C4-2B (cell line): ENCODE data around the gene ADGRD1.

ENCODE experiments used
- H3K27ac ChIP-seq: fragments of 450-650 bp; 2 replicates; pipeline ENCODE4 v1.5.1; 2017
- ZFX ChIP-seq: fragments of 450-650 bp; IDR thresholded peaks from 2 replicates; pipeline ENCODE4 v1.6.1; 2017
- TF ChIP-seq, protein P1 (sequence below): fragments of 450-650 bp; conservative IDR thresholded peaks from 2 replicates; pipeline ENCODE4 v1.5.1; 2017; ENCODE audit warnings: mild to moderate bottlenecking

Gene ADGRD1

GRCh38 chr12:130960058-130960457 is 6.4 kb downstream of the ADGRD1 start:
- H3K27ac ChIP-seq: no peak overlapping the region
- TF ChIP-seq, protein P1, sequence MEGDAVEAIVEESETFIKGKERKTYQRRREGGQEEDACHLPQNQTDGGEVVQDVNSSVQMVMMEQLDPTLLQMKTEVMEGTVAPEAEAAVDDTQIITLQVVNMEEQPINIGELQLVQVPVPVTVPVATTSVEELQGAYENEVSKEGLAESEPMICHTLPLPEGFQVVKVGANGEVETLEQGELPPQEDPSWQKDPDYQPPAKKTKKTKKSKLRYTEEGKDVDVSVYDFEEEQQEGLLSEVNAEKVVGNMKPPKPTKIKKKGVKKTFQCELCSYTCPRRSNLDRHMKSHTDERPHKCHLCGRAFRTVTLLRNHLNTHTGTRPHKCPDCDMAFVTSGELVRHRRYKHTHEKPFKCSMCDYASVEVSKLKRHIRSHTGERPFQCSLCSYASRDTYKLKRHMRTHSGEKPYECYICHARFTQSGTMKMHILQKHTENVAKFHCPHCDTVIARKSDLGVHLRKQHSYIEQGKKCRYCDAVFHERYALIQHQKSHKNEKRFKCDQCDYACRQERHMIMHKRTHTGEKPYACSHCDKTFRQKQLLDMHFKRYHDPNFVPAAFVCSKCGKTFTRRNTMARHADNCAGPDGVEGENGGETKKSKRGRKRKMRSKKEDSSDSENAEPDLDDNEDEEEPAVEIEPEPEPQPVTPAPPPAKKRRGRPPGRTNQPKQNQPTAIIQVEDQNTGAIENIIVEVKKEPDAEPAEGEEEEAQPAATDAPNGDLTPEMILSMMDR: no peak
- no peak for TF ChIP-seq ZFX

DNA sequence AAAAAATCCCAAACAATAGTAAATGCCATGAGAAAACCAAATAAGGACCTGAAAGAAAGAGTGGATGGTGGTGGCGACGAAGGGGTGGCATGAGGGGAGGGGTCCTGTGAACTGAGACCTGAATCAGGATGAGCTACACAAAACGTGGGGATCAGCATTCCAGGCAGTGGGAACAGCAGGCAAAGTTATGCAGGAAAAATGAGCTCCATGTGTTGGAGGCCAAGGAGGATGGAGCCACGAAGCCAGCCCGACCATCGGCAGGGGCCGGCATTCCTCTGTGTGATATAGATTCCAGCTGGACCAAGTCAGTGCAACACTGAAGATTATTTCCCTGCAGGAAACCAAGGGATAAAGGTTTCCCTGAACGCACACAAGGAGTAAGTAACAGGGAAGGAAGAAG is 7.1 kb downstream of the ADGRD1 start:
- TF ChIP-seq ZFX: no peak
- TF ChIP-seq, protein P1: no peak

GRCh38 chr12:130961921-130962451 is 8.3 kb downstream of the ADGRD1 start:
- no peak overlapping the region for H3K27ac ChIP-seq
- TF ChIP-seq ZFX: no peak
- TF ChIP-seq, protein P1: no peak

More for the DNA sequence above, 7.1 kb downstream of the ADGRD1 start:
- H3K27ac ChIP-seq: no peak overlapping the region

DNA sequence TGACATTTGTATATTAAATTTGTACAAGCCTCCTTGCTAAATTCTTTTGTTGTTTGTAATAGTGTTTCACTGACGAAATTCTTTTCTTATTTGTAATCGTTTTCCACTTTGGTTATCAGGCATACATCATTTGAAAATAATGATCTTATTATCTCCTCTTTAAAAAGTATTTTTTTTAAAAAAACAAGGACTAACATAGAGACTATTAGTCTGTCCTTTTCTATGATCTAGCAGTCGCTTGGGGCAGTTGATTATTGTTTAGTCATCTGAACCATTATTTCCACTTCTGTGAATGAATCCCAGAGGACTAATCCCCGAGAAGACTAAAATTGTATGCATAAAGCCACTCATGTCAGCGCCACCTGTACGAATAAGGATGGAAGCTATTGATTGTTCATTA is 11.5 kb downstream of the ADGRD1 start:
- H3K27ac ChIP-seq: no peak overlapping the region
- TF ChIP-seq, protein P1: no peak
- no peak for TF ChIP-seq ZFX

- no peak for TF ChIP-seq ZFX
- TF ChIP-seq, protein P1: no peak
- H3K27ac ChIP-seq: no peak overlapping the region
Measured at GRCh38 chr12:130965668-130966067, 12.0 kb downstream of the ADGRD1 start.

DNA sequence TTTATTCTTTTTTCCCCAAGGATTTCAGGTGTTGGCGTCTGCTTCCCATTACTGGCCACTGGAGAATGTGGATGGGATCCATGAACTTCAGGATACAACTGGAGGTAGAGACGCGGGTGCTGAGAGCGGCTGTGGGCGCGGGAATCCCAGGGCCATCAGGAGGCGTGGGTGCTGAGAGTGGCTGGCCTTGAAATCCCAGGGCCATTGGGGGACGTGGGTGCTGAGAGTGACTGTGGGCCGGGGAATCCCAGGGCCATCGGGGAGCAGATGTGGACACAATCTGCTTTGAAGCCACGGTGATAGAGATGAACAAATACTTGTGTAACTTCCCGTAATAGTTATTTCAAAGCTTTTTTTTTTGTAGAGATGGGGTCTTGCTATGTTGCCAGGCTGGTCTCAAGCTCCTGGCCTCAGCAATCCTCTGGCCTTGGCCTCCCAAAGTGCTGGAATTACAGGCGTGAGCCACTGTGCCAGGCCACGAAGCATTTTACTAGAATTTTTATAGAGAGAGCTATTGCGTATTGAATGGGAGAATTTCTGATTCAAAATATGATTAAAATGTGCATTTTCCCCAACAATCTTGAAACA is 12.8 kb downstream of the ADGRD1 start:
- H3K27ac ChIP-seq: no peak overlapping the region
- no peak for TF ChIP-seq ZFX
- TF ChIP-seq, protein P1: no peak

- no peak overlapping the region for H3K27ac ChIP-seq
- TF ChIP-seq, protein P1: no peak
- TF ChIP-seq ZFX: no peak
Measured at GRCh38 chr12:130967636-130968035, 13.9 kb downstream of the ADGRD1 start.
